Skeletal muscle tissue (tissue), 4 donors: ENCODE measurements around the gene JOSD1. TPM values are rescaled to one million over a fixed set of nuclear protein-coding genes. Genes with fewer than 3 reads are reported as not detected.

ENCODE experiments used
- H3K27ac ChIP-seq: one replicate; pipeline ENCODE4 v1.7.0; 2013; ENCODE audit warnings: mild to moderate bottlenecking, low read depth, low read length, inconsistent platforms
- H3K27me3 ChIP-seq, 3 donors: one replicate each; pipeline ENCODE4 v1.7.0; 2013; ENCODE audit warnings: low read length in 3 of 3; ENCODE audit not compliant: control insufficient read depth in 3 of 3, insufficient read depth in 3 of 3
- H3K36me3 ChIP-seq, 3 donors: one replicate each; pipeline ENCODE4 v1.7.0; 2013; ENCODE audit warnings: low read length in 3 of 3; ENCODE audit not compliant: control insufficient read depth in 3 of 3, insufficient read depth in 3 of 3
- H3K4me1 ChIP-seq, 3 donors: one replicate each; pipeline ENCODE4 v1.7.0; 2013; ENCODE audit warnings: low read length in 3 of 3, mild to moderate bottlenecking in 3 of 3; ENCODE audit not compliant: control insufficient read depth in 3 of 3, insufficient read depth in 3 of 3
- H3K4me3 ChIP-seq, 3 donors: one replicate each; pipeline ENCODE4 v1.7.0; 2013; ENCODE audit warnings: low read length in 3 of 3
- H3K9ac ChIP-seq, 3 donors: one replicate each; pipeline ENCODE4 v1.7.0; 2013; ENCODE audit warnings: low read length in 3 of 3, mild to moderate bottlenecking in 3 of 3, moderate library complexity in 2 of 3, low read depth in 1 of 3
- H3K9me3 ChIP-seq, 3 donors: one replicate each; pipeline ENCODE4 v1.7.0; 2013; ENCODE audit warnings: low read length in 3 of 3; ENCODE audit not compliant: control insufficient read depth in 3 of 3
- total RNA-seq: library from RNA; depleted of rRNA; stranded (reverse); fragments of >200 nt; gene quantifications from one replicate; pipeline ENCODE4 v1.2.3, GENCODE V29; 2014
- donor health status: Osteomylitis.

JOSD1 gene
- total RNA-seq, 1 donor from 2014 or later: 25.1 TPM

DNA sequence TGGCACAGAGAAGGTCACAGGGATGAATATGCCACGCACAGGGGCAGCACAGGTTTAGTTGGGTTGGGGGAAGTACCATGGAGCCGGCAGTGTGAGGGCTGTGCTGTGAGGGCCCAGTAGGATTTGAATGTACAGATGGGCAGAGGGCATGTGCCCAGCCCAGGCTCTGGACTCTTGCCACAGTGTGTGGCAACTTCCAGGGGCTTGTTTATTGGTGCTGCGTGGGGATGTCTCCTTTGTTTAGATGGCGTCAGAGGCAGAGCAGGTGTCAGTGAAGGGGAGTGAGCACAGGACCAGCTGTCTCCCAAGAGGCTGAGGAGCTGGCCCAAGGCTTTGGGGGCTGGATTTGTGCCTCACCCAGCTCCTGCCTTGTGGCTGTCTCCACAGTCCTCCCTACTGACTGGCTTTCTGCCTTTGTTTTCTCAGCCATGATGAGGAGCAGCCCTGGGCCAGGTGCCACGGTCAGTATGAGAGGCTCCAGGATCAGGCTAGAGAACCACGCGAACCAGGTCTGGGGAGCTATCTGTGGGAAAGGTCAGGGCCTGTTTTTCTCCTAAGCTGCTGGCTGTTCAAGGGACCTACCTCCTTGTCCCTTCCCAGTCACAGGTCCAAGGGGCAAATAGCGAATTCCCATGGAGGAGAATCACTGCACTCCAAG is 33.1 kb upstream of the JOSD1 start:
- Histone ChIP-seq H3K9ac (peak overlapping the region in 2 of 3 donors; percentile 10 to 70), H3K36me3 (peaks cover 63 to 65% (median 64%) of the 10 kb centered on the region in 3 donors)

GRCh38 chr22:38733329-38733723 is 32.6 kb upstream of the JOSD1 start:
- Histone ChIP-seq H3K4me3 (no peak overlapping the region), H3K9ac (peak overlapping the region in 1 of 3 donors; percentile 47), H3K36me3 (peaks cover 63 to 65% (median 64%) of the 10 kb centered on the region in 3 donors), H3K9me3 (no peaks in the 10 kb centered on the region), H3K4me1 (peaks cover 20 to 52% (median 48%) of the 10 kb centered on the region in 3 donors), H3K27me3 (no peaks in the 10 kb centered on the region), H3K27ac (peak overlapping the region; percentile 82)

More for the DNA sequence above, 33.1 kb upstream of the JOSD1 start:
- H3K9me3 ChIP-seq: no peaks in the 10 kb centered on the region
- no peaks in the 10 kb centered on the region for H3K27me3 ChIP-seq
- H3K4me3 ChIP-seq: no peak overlapping the region
- H3K27ac ChIP-seq: peak overlapping the region; percentile 82
- peaks cover 20 to 51% (median 48%) of the 10 kb centered on the region in 3 donors for H3K4me1 ChIP-seq

DNA sequence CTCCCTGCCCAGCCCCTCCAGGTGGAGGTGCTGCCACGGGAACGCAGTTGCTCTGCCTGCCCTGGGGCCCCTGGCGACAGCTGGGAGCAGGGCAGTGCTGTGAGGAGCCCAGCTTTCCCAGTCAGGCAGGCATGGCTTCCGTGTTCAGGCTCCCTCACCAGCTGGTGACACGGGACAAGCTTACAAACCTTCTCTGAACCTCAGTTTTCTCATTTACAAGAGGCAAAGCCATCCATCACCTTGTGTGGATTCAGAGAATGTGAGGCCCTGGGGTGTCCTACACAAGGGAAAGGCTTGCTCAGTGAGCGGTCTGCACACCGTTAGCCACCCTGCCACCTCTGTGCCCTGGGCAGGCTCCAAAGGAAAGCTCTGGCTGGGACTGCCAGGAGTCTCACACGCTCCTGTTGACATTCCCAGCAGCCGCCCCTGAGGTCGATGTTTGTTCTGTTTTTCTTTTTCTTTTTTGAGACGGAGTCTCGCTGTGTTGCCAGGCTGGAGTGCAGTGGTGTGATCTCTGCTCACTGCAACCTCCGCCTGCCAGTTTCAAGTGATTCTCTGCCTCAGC is 31.6 kb upstream of the JOSD1 start:
- Histone ChIP-seq H3K4me3 (no peak overlapping the region), H3K27ac (no peak overlapping the region), H3K36me3 (peaks cover 63 to 65% (median 64%) of the 10 kb centered on the region in 3 donors), H3K27me3 (no peaks in the 10 kb centered on the region), H3K9ac (peak overlapping the region in 2 of 3 donors; percentile 38 to 66), H3K4me1 (peaks cover 20 to 52% (median 48%) of the 10 kb centered on the region in 3 donors), H3K9me3 (no peaks in the 10 kb centered on the region)

DNA sequence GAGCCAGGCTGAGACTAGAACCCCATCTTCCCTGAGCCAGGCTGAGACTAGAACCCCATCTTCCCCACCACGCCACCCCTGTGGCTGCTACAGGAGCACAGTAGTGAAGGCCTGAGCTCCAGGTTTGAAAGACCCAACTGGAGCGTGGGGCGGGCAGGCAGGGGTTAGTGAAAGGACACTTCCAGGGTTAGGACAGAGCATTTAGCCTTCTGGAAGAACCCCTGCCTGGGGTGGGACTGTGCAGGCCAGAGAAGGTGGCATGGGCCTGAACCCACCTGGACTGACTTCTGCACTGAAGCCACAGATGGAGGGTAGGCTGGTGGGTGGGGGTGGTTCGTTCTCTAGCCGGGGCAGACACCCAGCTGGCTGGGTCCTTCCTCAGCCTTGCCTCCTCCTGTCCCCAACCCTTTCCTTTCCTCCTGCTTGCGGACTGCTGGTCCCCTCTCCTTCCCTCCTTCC is 31.0 kb upstream of the JOSD1 start:
- H3K27me3 ChIP-seq: no peaks in the 10 kb centered on the region
- H3K36me3 ChIP-seq: peaks cover 63 to 65% (median 64%) of the 10 kb centered on the region in 3 donors
- peak overlapping the region in 2 of 3 donors; percentile 38 to 66 for H3K9ac ChIP-seq
- no peak overlapping the region for H3K4me3 ChIP-seq
- H3K4me1 ChIP-seq: peaks cover 20 to 52% (median 48%) of the 10 kb centered on the region in 3 donors
- no peaks in the 10 kb centered on the region for H3K9me3 ChIP-seq
- H3K27ac ChIP-seq: no peak overlapping the region

DNA sequence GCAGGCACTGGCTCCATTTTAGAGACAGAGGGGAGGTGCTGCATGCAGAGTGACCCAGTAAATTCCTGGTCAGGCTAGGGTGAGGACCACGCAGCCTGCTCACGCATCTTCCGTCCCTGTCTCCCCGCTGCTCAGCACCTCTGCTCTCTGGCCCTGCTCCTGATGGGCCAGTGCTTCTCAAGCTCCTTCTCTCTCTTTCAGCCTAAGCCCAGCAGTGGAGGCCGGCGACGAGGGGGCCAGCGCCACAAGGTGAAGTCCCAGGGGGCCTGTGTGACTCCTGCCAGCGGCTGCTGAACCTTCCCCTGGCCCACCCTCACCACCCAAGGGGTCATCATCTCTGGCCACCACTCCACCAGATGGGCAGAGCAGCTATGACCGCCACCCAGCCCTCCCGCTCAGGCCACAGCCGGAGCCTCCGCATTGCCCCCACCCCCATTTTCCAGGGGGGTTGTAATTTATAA is 29.7 kb upstream of the JOSD1 start:
- Histone ChIP-seq H3K27me3 (no peaks in the 10 kb centered on the region), H3K4me1 (peaks cover 20 to 45% (median 43%) of the 10 kb centered on the region in 3 donors), H3K9me3 (no peaks in the 10 kb centered on the region), H3K9ac (no peak overlapping the region), H3K36me3 (peaks cover 63 to 65% (median 64%) of the 10 kb centered on the region in 3 donors), H3K27ac (no peak overlapping the region), H3K4me3 (no peak overlapping the region)

- Histone ChIP-seq H3K9ac (no peak overlapping the region), H3K27ac (no peak overlapping the region), H3K9me3 (no peaks in the 10 kb centered on the region), H3K27me3 (no peaks in the 10 kb centered on the region), H3K4me3 (no peak overlapping the region), H3K36me3 (peaks cover 63 to 66% (median 65%) of the 10 kb centered on the region in 3 donors), H3K4me1 (peaks cover 20 to 40% (median 38%) of the 10 kb centered on the region in 3 donors)
Measured at GRCh38 chr22:38729946-38730345, 29.2 kb upstream of the JOSD1 start.

DNA sequence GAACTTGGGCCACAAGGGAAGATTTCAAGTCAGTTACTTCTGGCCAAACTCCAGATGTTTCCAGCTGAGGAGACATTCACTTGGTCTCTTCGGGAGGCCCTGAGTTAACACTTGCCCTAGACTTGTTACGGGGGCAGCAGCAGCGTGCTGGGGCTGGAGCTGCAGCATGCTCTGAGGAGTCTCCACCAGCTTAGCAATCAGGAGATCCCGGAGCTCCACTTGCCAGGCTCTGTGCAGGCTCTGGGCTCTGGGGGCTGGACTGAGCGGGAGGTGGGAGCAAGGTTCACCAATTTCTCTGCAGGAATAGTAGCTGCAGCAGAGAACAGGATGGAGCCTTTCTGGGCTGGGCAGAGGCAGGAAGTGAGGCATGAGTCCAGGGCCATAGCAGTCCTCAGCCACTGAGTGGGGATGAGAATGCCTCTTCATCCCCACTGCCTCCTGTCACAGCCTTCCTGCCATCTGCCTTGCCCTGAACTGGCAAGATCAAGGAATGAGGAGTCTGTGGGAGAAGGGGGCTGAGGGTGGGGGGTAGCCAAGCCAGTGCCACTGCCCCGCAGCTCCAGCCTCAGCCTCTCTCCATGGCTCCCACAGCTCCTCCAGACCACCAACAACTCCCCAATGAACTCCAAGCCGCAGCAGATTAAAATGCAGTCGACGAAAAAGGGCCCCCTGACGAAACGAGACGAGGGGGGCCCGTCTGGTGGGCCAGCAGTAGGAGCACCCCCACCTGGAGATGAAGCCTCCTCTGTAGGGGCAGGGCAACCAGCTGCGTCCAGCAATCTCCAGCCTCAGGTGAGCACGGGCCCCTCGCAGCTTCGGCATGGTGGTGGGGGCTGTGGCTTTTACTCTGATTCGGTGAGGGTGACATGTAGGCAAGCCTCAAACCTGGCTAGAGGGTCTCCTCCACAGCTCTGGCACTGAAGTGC is 28.4 kb upstream of the JOSD1 start:
- Histone ChIP-seq H3K27ac (no peak overlapping the region), H3K9me3 (no peaks in the 10 kb centered on the region), H3K4me1 (peaks cover 14 to 31% (median 30%) of the 10 kb centered on the region in 3 donors), H3K4me3 (no peak overlapping the region), H3K9ac (peak overlapping the region in 1 of 3 donors; percentile 8), H3K27me3 (no peaks in the 10 kb centered on the region), H3K36me3 (peaks cover 71 to 73% (median 73%) of the 10 kb centered on the region in 3 donors)

DNA sequence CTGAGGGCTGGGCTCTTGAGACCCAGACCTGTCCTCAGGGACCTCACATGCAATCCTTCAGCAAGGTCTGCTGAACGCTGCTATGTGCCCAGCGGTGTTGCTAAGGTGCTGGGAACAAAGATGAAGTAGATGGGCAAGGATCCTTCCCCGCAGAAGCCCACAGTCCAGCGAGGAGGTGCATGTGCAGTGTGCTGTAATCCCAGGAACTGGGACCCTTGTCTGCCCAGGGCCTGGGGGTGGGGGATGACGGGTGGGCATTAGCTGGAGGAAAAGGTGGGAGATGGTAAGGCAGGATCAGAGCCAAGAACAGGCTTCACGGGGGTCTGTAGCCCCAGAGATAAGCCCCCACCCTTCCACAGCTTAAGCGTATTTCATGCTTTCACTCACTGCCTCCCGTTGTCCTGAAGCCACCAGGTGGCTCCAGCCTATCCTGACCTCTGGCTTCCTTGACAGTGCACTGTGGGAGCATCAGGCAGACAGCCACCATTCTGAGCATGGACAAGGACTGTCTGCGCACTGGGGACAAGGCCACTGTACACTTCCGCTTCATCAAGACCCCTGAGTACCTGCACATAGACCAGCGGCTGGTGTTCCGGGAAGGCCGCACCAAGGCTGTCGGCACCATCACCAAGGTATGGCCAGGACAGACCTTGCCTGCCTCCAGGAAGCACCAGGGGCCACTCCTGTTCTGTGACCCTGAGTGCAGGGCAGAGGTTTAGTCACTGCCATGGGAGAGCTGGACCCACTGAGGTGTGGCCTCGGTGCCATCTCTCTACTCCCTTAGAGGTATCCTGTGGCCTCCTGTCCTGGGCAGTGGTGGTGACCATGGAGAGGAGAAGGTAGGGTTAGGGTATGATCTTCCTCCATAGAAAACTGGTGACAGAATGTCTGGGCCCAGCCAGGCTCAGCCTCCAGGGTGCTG is 27.0 kb upstream of the JOSD1 start:
- no peak overlapping the region for H3K27ac ChIP-seq
- H3K9me3 ChIP-seq: no peaks in the 10 kb centered on the region
- peaks cover under 1 to 18% (median 16%) of the 10 kb centered on the region in 3 donors for H3K4me1 ChIP-seq
- H3K4me3 ChIP-seq: no peak overlapping the region
- no peaks in the 10 kb centered on the region for H3K27me3 ChIP-seq
- H3K36me3 ChIP-seq: peaks cover 79 to 87% (median 87%) of the 10 kb centered on the region in 3 donors
- peak overlapping the region in 1 of 3 donors; percentile 33 for H3K9ac ChIP-seq

DNA sequence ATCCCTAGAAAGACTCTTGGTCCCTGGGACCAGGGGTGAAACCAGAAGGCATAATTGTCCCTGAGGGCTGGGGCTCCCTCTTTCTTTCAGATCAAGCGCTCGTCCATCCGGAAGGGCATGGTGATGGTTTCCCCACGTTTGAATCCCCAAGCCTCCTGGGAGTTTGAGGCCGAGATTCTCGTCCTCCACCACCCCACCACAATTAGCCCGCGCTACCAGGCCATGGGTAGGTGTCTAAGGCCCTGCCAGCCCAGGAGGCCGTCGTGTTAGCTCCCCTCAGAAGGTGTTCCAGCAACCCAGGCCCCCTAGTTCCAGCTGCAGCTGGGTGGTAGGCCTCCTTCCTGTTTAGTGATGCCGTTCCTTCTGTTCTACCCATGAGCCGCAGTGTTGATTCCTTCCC is 26.4 kb upstream of the JOSD1 start:
- Histone ChIP-seq H3K4me1 (peaks cover 0 to 11% (median 10%) of the 10 kb centered on the region in 3 donors), H3K4me3 (no peak overlapping the region), H3K27ac (no peak overlapping the region), H3K27me3 (no peaks in the 10 kb centered on the region), H3K9ac (no peak overlapping the region), H3K9me3 (no peaks in the 10 kb centered on the region), H3K36me3 (peaks cover 85 to 94% (median 93%) of the 10 kb centered on the region in 3 donors)
